A549 (cell line): Measurements from ENCODE around the gene ADARB2. TPM values are rescaled to one million over a fixed set of nuclear protein-coding genes. Genes with fewer than 3 reads are reported as not detected.

Experiments used
- ATAC-seq, 2 experiments: fragments of 200-7000 bp in 1 of 2; fragments of >200 bp in 1 of 2; cut with Nextera tagmentation in 1 of 2; cut with Tn5 transposase in 1 of 2; 3 replicates each; pipeline versions ENCODE4 v1.8.0 to v1.9.1; 2018 to 2020; ENCODE audit warnings: mild to moderate bottlenecking in 1 of 2, moderate library complexity in 1 of 2
- CTCF ChIA-PET: fragments of 300-600 bp; sonication (Branson Sonifier 250); formaldehyde crosslinking; extraction: SDS; loops from one replicate; lab custom pipeline; 2021; ENCODE audit warnings: antibody characterized with exemption, inconsistent platforms; lab: Yijun Ruan, JAX
- POLR2A ChIA-PET: fragments of 350-600 bp; formaldehyde crosslinking; extraction: SDS; loops from one replicate; lab custom pipeline; 2021; ENCODE audit warnings: antibody characterized with exemption, inconsistent platforms; lab: Yijun Ruan, JAX
- DNase-seq, 2 experiments: peaks; one replicate each; pipeline versions ENCODE4 v3.0.0 to v3.0.0-alpha.2; 2011 to 2016; ENCODE audit warnings: low read depth in 1 of 2, low spot score in 1 of 2
- FAIRE-seq: peaks from 2 replicates; lab custom pipeline; 2011; peaks lifted over from hg19 to GRCh38; lab: Jason Lieb, UNC
- H3K27ac ChIP-seq, 2 experiments: fragments of >200 bp; sonication (Bioruptor Twin); formaldehyde crosslinking; 3 replicates each; pipeline ENCODE4 v1.5.1; 2016 to 2017
- H3K4me1 ChIP-seq: fragments of >200 bp; sonication (Bioruptor Twin); formaldehyde crosslinking; 3 replicates; pipeline ENCODE4 v1.6.1; 2016
- H3K4me2 ChIP-seq: fragments of >200 bp; sonication (Bioruptor Twin); formaldehyde crosslinking; 3 replicates; pipeline ENCODE4 v1.6.1; 2016
- H3K4me3 ChIP-seq: fragments of >200 bp; sonication (Bioruptor Twin); formaldehyde crosslinking; 3 replicates; pipeline ENCODE4 v1.5.1; 2016
- H3K9me3 ChIP-seq: fragments of >200 bp; sonication (Bioruptor Twin); formaldehyde crosslinking; 3 replicates; pipeline ENCODE4 v1.6.1; 2016
- CBX8 ChIP-seq: fragments of 200-600 bp; sonication (generic); IDR thresholded peaks from 2 replicates; pipeline ENCODE4 v1.6.1; 2016
- CEBPB ChIP-seq, 2 experiments: fragments of >200 bp in 1 of 2; sonication (Bioruptor Twin) in 1 of 2; formaldehyde crosslinking in 1 of 2; IDR thresholded peaks; 2 replicates each; pipeline ENCODE4 v1.6.1; 2012 to 2016
- EP300 ChIP-seq, 2 experiments: fragments of >200 bp; sonication (Bioruptor Twin); formaldehyde crosslinking; IDR thresholded peaks; 2 replicates in 1 of 2; 3 replicates in 1 of 2; pipeline ENCODE4 v1.6.1; 2016 to 2017
- FOSL2 ChIP-seq, 2 experiments: fragments of 450-650 bp in 1 of 2; fragments of >200 bp in 1 of 2; sonication (Bioruptor Twin) in 1 of 2; formaldehyde crosslinking; IDR thresholded peaks; 2 replicates each; pipeline versions ENCODE4 v1.5.0 to v1.6.1; 2016 to 2020; ENCODE audit warnings: mild to moderate bottlenecking in 1 of 2, moderate library complexity in 1 of 2
- GATA3 ChIP-seq: IDR thresholded peaks from 2 replicates; pipeline ENCODE4 v1.6.1; 2012; ENCODE audit warnings: borderline replicate concordance
- HOXB13 ChIP-seq: fragments of 250-450 bp; sonication (Bioruptor Pico); IDR thresholded peaks from 2 replicates; pipeline ENCODE4 v1.5.0; 2020; ENCODE audit warnings: low read depth, mild to moderate bottlenecking, moderate library complexity
- HOXB5 ChIP-seq: fragments of 250-450 bp; sonication (Bioruptor Pico); IDR thresholded peaks from 2 replicates; pipeline ENCODE4 v1.5.0; 2020; ENCODE audit warnings: mild to moderate bottlenecking, moderate library complexity
- JUN ChIP-seq, 2 experiments: fragments of >200 bp; sonication (Bioruptor Twin); formaldehyde crosslinking; IDR thresholded peaks; 2 replicates in 1 of 2; 3 replicates in 1 of 2; pipeline ENCODE4 v1.6.1; 2016 to 2017
- KDM1A ChIP-seq: fragments of 200-600 bp; sonication (generic); IDR thresholded peaks from 2 replicates; pipeline ENCODE4 v1.6.1; 2016; ENCODE audit warnings: low read depth, mild to moderate bottlenecking
- MAFK ChIP-seq: fragments of 450-650 bp; IDR thresholded peaks from 2 replicates; pipeline ENCODE4 v1.6.1; 2014; ENCODE audit not compliant: partially characterized antibody
- MAZ ChIP-seq: fragments of 150-350 bp; IDR thresholded peaks from 2 replicates; pipeline ENCODE4 v1.6.1; 2014; ENCODE audit warnings: antibody characterized with exemption, low read depth, low read length, borderline replicate concordance
- MYC ChIP-seq: IDR thresholded peaks from 2 replicates; pipeline ENCODE4 v1.6.1; 2012; ENCODE audit warnings: mild to moderate bottlenecking, inconsistent platforms, low read length, improper control_type of control experiment, borderline replicate concordance
- NR3C1 ChIP-seq: fragments of >200 bp; sonication (Bioruptor Twin); formaldehyde crosslinking; IDR thresholded peaks from 3 replicates; pipeline ENCODE4 v1.6.1; 2017
- PHF8 ChIP-seq: fragments of 200-600 bp; sonication (generic); IDR thresholded peaks from 2 replicates; pipeline ENCODE4 v1.6.1; 2016; ENCODE audit warnings: low read depth, mild to moderate bottlenecking, antibody characterized with exemption, moderate library complexity, borderline replicate concordance
- POLR2A ChIP-seq: IDR thresholded peaks from 2 replicates; pipeline ENCODE4 v1.6.1; 2012; ENCODE audit warnings: mild to moderate bottlenecking, low read length
- RARB ChIP-seq: fragments of 250-450 bp; sonication (Bioruptor Pico); IDR thresholded peaks from 2 replicates; pipeline ENCODE4 v1.8.0; 2021; ENCODE audit warnings: mild to moderate bottlenecking, moderate library complexity
- RCOR1 ChIP-seq: fragments of 150-350 bp; IDR thresholded peaks from 2 replicates; pipeline ENCODE4 v1.6.1; 2014; ENCODE audit warnings: antibody characterized with exemption, low read length, low read depth
- WGBS: methylation state at CpG from one replicate; pipeline ENCODE4 v1.1.6; 2017; ENCODE audit errors: missing lambda C conversion rate; 5-methylcytosine and 5-hydroxymethylcytosine counted together
- polyA plus RNA-seq, 4 experiments: library from polyadenylated mRNA; depleted of rRNA in 3 of 4; stranded (reverse); fragments of >200 nt; fragmentation: RNase III in 1 of 4; extraction: RNeasy Plus Mini Kit Qiagen cat#74134 plus additional on column Dnase treatment in 1 of 4; gene quantifications; 2 replicates in 3 of 4; 3 replicates in 1 of 4; pipeline ENCODE4 v1.2.3, GENCODE V29; 2011 to 2017
- TF ChIP-seq, protein P1 (sequence below): fragments of 450-650 bp; IDR thresholded peaks from 2 replicates; pipeline ENCODE4 v1.6.1; 2014; ENCODE audit warnings: antibody characterized with exemption
- TF ChIP-seq, protein P2 (sequence below): fragments of 200-600 bp; sonication (generic); IDR thresholded peaks from 2 replicates; pipeline ENCODE4 v1.6.1; 2016; ENCODE audit warnings: antibody characterized with exemption, mild to moderate bottlenecking, moderate library complexity
- TF ChIP-seq, protein P3 (sequence below): fragments of 150-350 bp; IDR thresholded peaks from 2 replicates; pipeline ENCODE4 v1.6.1; 2014; ENCODE audit warnings: low read depth, mild to moderate bottlenecking, low read length
- TF ChIP-seq, protein P4 (sequence below): fragments of 250-450 bp; sonication (Bioruptor Pico); IDR thresholded peaks from 2 replicates; pipeline ENCODE4 v1.5.0; 2020; ENCODE audit warnings: low read depth, mild to moderate bottlenecking, moderate library complexity
- TF ChIP-seq, protein P5 (sequence below): IDR thresholded peaks from 2 replicates; pipeline ENCODE4 v1.6.1; 2012; ENCODE audit warnings: low read depth, borderline replicate concordance

The ADARB2 gene
- polyA plus RNA-seq, 2 of the 4 experiments (the other 2 are of a cell fraction), result not detected

DNA sequence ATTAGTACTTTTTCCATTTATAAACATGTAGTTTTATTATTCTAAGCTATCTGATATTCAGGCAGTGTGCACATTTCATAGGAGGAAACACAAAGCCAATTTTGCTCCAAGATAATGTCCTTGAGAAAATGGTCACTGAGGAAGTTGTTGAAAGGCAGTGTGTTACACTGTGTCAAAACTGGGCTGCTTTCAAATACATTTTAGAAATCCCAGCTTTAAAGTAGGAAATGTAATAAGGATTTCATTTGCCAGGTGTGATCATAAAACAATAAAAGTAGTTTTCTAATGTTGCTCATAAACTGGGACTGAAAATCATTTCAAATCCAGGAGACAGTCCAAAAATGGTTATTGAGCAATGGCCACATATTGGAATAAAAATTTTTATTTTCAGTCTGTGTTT is 601.1 kb downstream of the ADARB2 start:
- TF ChIP-seq, protein P1, sequence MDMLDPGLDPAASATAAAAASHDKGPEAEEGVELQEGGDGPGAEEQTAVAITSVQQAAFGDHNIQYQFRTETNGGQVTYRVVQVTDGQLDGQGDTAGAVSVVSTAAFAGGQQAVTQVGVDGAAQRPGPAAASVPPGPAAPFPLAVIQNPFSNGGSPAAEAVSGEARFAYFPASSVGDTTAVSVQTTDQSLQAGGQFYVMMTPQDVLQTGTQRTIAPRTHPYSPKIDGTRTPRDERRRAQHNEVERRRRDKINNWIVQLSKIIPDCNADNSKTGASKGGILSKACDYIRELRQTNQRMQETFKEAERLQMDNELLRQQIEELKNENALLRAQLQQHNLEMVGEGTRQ, result no peak
- TF ChIP-seq FOSL2 (IDR thresholded peaks at IDR 0.05) (no peak), FOSL2 (CRISPR knock-in tag; IDR thresholded peaks at IDR 0.05) (no peak), POLR2A (no peak), GATA3 (no peak)
- TF ChIP-seq, protein P2, sequence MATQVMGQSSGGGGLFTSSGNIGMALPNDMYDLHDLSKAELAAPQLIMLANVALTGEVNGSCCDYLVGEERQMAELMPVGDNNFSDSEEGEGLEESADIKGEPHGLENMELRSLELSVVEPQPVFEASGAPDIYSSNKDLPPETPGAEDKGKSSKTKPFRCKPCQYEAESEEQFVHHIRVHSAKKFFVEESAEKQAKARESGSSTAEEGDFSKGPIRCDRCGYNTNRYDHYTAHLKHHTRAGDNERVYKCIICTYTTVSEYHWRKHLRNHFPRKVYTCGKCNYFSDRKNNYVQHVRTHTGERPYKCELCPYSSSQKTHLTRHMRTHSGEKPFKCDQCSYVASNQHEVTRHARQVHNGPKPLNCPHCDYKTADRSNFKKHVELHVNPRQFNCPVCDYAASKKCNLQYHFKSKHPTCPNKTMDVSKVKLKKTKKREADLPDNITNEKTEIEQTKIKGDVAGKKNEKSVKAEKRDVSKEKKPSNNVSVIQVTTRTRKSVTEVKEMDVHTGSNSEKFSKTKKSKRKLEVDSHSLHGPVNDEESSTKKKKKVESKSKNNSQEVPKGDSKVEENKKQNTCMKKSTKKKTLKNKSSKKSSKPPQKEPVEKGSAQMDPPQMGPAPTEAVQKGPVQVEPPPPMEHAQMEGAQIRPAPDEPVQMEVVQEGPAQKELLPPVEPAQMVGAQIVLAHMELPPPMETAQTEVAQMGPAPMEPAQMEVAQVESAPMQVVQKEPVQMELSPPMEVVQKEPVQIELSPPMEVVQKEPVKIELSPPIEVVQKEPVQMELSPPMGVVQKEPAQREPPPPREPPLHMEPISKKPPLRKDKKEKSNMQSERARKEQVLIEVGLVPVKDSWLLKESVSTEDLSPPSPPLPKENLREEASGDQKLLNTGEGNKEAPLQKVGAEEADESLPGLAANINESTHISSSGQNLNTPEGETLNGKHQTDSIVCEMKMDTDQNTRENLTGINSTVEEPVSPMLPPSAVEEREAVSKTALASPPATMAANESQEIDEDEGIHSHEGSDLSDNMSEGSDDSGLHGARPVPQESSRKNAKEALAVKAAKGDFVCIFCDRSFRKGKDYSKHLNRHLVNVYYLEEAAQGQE, result no peak
- no peak for ATAC-seq
- FAIRE-seq, result no peak
- Histone ChIP-seq H3K4me3 (no peak overlapping the region), H3K4me1 (no peaks in the 10 kb centered on the region), H3K4me2 (no peak overlapping the region), H3K27ac (no peak overlapping the region), H3K9me3 (peaks cover 11% of the 10 kb centered on the region; the same call in 2 of the 3 replicates)
- POLR2A ChIA-PET, result no interaction called here
- CTCF ChIA-PET, result interaction anchor here (1.4 kb wide), 1 partner anchor 10 kb away, joined by 4 read pairs; no protein-coding TSS in a partner anchor
- DNase-seq, result no peak

DNA sequence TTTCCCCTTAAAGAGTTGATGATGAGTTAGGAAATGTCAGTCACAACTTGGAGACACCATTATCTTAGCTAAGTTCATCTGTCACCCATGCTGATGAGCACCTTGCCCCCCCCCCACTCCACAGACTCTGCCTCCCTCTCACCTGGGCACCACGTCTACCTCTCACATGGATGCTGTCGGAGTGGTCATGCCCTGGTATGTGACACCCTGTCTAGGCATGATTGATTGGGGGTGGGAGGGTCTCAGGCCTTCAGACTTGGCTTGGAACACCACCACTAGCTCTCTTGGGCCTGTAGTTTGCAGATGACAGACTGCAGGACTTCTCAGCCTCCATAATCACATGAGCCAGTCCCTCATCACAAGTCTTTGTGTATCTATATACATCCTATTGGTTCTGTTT is 603.2 kb downstream of the ADARB2 start:
- Histone ChIP-seq H3K4me1 (no peaks in the 10 kb centered on the region), H3K4me2 (no peak overlapping the region), H3K27ac (no peak overlapping the region), H3K9me3 (peaks cover 8% of the 10 kb centered on the region; the same call in 2 of the 3 replicates), H3K4me3 (no peak overlapping the region)
- WGBS, result 43% methylated on average over 2 of the region's 2 CpGs
- DNase-seq (no peak), FAIRE-seq (no peak), ATAC-seq (no peak)
- POLR2A ChIA-PET, result no interaction called here
- TF ChIP-seq MAFK, result no peak
- TF ChIP-seq RARB (CRISPR knock-in tag), result no peak
- no peak for TF ChIP-seq KDM1A
- TF ChIP-seq MAZ, result no peak
- TF ChIP-seq PHF8, result no peak
- TF ChIP-seq RCOR1, result no peak
- TF ChIP-seq CBX8, result no peak
- TF ChIP-seq, protein P3, sequence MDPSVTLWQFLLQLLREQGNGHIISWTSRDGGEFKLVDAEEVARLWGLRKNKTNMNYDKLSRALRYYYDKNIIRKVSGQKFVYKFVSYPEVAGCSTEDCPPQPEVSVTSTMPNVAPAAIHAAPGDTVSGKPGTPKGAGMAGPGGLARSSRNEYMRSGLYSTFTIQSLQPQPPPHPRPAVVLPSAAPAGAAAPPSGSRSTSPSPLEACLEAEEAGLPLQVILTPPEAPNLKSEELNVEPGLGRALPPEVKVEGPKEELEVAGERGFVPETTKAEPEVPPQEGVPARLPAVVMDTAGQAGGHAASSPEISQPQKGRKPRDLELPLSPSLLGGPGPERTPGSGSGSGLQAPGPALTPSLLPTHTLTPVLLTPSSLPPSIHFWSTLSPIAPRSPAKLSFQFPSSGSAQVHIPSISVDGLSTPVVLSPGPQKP, result no peak
- TF ChIP-seq, protein P1, result no peak
- no peak for TF ChIP-seq HOXB5
- no peak for TF ChIP-seq HOXB13
- no peak for TF ChIP-seq EP300 (IDR thresholded peaks at IDR 0.05)
- TF ChIP-seq MYC, result no peak
- no peak for TF ChIP-seq JUN (IDR thresholded peaks at IDR 0.05)
- TF ChIP-seq POLR2A, result no peak
- no peak for TF ChIP-seq CEBPB (IDR thresholded peaks at IDR 0.05)
- TF ChIP-seq, protein P4, sequence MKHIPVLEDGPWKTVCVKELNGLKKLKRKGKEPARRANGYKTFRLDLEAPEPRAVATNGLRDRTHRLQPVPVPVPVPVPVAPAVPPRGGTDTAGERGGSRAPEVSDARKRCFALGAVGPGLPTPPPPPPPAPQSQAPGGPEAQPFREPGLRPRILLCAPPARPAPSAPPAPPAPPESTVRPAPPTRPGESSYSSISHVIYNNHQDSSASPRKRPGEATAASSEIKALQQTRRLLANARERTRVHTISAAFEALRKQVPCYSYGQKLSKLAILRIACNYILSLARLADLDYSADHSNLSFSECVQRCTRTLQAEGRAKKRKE (CRISPR knock-in tag), result no peak
- no peak for TF ChIP-seq NR3C1
- TF ChIP-seq, protein P5, sequence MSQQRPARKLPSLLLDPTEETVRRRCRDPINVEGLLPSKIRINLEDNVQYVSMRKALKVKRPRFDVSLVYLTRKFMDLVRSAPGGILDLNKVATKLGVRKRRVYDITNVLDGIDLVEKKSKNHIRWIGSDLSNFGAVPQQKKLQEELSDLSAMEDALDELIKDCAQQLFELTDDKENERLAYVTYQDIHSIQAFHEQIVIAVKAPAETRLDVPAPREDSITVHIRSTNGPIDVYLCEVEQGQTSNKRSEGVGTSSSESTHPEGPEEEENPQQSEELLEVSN, result no peak
- CTCF ChIA-PET, result interaction anchor here (2.1 kb wide), 1 partner anchor 24 kb away, joined by 8 read pairs; no protein-coding TSS in a partner anchor
